Suppressor macrophage (primary cell): ENCODE results near the gene SLC12A2.

Source experiments
- DNase-seq, 4 experiments: peaks; one replicate each; pipeline ENCODE4 v3.0.0-alpha.2; 2020 to 2022

SLC12A2 gene

DNA sequence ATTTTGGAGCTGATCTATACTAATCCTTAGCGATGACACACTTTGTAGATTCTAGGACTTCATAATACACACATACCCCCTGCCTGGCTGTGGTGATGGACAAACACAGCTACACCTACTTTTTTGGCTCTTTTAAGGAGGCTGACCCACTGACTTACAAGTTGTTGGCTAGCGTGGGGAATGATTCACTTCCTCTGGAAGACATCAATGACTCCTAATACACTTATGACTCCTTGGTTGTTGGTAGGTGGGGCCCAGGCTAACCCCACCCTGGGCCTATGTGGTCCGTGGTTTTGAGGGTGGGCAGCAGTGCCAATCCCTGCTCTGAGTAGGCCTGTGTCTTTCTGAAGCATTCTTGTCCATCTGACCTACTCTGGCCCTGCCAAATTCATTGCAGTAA lies 144.4 kb downstream of the SLC12A2 start:
- no peak for DNase-seq

DNA sequence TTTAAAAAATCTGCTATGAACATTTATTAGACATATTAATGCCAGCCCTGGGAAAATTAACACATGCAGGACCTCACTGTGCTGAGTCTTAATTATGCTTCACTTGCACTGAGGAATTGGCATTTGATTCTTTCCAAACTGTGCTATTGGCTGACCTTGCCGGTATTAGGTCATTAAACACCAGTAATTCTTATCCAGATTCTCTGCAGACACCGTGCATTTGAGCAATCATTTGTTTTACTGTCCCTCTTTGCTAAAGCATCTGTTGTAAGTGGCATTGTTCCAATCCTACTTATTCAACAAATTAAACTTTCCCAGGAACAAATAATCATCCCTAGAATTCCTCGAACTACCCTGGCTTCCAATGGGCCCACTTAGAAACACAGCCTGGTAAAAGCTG lies 145.0 kb downstream of the SLC12A2 start:
- no peak for DNase-seq

DNA sequence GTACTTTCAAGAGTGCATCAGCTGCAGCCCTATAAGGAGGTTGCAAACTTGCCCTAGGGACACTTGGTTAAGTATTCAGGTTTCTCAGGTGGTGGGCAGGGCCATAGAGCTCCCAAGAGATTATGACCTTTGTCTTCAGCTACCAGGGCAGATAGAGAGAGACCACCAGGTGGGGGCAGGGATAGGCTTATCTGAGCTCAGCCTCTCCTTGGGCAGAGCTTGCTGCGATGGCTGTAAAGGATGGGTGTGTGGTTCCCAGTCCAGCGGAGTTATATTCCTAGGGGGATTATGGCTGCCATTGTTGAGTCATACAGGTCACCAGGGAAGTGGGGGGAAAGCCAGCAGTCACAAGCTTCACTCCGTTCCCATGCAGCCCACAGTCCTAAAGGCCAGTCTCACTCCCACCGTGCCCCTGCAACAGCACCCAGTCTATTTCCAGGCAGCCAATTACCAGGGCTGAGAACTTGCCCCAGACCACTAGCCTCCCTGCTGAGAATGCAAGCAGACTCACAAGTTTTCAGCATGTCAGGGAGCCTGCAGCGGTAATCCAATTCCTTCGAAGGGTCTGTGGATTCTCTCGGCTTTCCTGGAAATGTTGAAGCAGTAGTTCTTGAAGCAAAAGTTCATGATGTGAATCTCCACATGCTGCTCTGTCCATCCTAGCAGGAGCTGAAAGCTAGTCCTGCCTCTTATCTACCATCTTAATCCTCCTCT lies 151.5 kb downstream of the SLC12A2 start:
- DNase-seq = no peak

DNA sequence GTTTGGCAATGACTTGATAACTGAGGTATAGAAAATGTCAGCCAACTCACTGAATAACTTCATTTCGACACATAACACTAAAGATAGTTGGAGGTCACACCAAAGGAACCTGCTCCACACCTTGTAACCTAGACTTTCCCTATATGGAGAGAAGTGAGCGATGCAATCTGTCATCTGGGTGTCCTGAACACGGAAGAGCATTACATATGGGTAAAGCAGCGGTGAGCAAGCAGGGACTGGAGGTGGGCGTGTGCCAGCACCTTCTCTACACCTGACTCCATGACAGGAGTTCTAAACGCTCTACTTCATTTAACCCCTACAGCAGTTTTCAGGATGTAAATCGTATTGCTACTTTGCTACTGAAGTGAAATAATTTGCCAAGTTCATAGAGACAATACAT lies 152.8 kb downstream of the SLC12A2 start:
- no peak for DNase-seq

DNA sequence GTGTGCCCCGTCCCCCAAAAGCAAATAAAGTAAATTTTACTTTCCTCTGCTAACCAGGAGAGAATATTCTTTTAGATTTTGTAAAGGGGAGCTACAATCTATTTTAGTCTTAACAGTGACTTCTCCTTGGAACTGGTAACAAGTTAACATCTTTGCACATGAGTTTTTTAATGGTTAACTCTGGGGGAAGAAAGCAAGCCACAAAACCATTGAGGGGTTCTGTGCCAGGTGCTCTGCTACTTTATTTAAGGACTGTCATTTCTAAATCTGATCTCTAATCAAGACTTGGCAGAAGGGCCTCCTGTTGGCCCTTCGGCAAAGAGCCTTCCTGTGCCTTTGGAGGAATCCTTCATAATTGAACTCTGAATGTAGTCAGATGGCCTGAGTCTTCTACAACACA lies 153.4 kb downstream of the SLC12A2 start:
- no peak for DNase-seq

DNA sequence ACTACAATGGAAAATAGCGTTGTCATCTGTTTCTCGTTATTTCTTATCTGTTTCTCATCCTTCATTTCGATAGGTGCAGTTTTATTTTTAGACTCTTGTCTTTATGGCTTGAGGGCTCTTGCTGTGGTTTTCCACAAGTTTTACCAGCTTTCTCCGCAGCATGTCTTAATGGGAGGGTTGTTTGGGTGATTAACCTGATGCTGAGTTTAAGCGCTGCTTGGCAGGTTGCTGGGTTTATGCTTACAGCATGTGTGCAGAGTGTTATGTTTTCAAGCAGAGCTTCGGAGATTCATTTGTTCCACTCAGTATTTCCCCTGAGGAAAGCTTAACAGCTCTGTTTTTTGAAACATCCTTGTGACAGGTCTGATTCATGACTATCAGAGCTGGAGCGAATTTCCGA lies 154.0 kb downstream of the SLC12A2 start:
- no peak for DNase-seq
